ENCODE measurements around the gene WRAP73.

The WRAP73 gene

GRCh38 chr1:3644273-3644672, 5.6 kb downstream of the WRAP73 start:
- no peak for DNase-seq

- DNase-seq = no peak
Measured at GRCh38 chr1:3642919-3643675, 6.8 kb downstream of the WRAP73 start.

- DNase-seq = no peak
Measured at GRCh38 chr1:3641816-3642215, 8.1 kb downstream of the WRAP73 start.

- DNase-seq = no peak
Measured at GRCh38 chr1:3641046-3641760, 8.7 kb downstream of the WRAP73 start.

GRCh38 chr1:3640121-3640837, 9.6 kb downstream of the WRAP73 start:
- DNase-seq = no peak

- DNase-seq = no peak
Measured at GRCh38 chr1:3639397-3639911, 10.4 kb downstream of the WRAP73 start.

GRCh38 chr1:3638676-3639075, 11.2 kb downstream of the WRAP73 start:
- DNase-seq = no peak

GRCh38 chr1:3638027-3638426, 11.9 kb downstream of the WRAP73 start:
- no peak for DNase-seq

GRCh38 chr1:3636531-3636930, 13.4 kb downstream of the WRAP73 start:
- DNase-seq = no peak

- DNase-seq = no peak
Measured at GRCh38 chr1:3636080-3636479, 13.8 kb downstream of the WRAP73 start.

GRCh38 chr1:3634059-3634800, 15.7 kb downstream of the WRAP73 start:
- no peak for DNase-seq

- no peak for DNase-seq
Measured at GRCh38 chr1:3633344-3634058, 16.4 kb downstream of the WRAP73 start.

- DNase-seq = no peak
Measured at GRCh38 chr1:3632716-3633343, 17.1 kb downstream of the WRAP73 start.

- DNase-seq = no peak
Measured at GRCh38 chr1:3632298-3632697, 17.6 kb downstream of the WRAP73 start.

GRCh38 chr1:3631320-3632260, 18.3 kb downstream of the WRAP73 start:
- no peak for DNase-seq

- DNase-seq = no peak
Measured at GRCh38 chr1:3630914-3631313, 19.0 kb downstream of the WRAP73 start.

GRCh38 chr1:3630161-3630611, 19.7 kb downstream of the WRAP73 start:
- no peak for DNase-seq

- no peak for DNase-seq
Measured at GRCh38 chr1:3629561-3630160, 20.2 kb downstream of the WRAP73 start.

GRCh38 chr1:3628445-3628844, 21.5 kb downstream of the WRAP73 start:
- no peak for DNase-seq

Measured in stimulated activated CD4-positive, alpha-beta T cell treated with anti-CD3 and anti-CD28 coated beads, Interleukin-1b, Interleukin-23, amount 100 ng/mL, for 48 hours (primary cell).